ENCODE measurements around the gene TXNRD3.
"Not testable (repeated sequence)": the region's sequence is repeated elsewhere in the genome, so short reads cannot be mapped to it uniquely, and the experiment has no call there.

TXNRD3 gene

GRCh38 chr3:126638790-126639189 is 16.1 kb downstream of the TXNRD3 start:
- Histone ChIP-seq H3K27me3 (ENCODE audit: low read depth, low read length) (peaks cover 3% of the 10 kb centered on the region; the same call in 1 of the 2 replicates), H3K27ac (ENCODE audit: low read length) (no peak overlapping the region), H4K20me1 (ENCODE audit: insufficient read depth, low read length) (no peaks in the 10 kb centered on the region), H3K4me1 (ENCODE audit: low read length) (no peaks in the 10 kb centered on the region), H3K4me2 (ENCODE audit: low read length) (no peak overlapping the region), H3K9me3 (ENCODE audit: insufficient read depth, low read length) (no peaks in the 10 kb centered on the region), H3K4me3 (ENCODE audit: low read length) (no peak overlapping the region), H3K9ac (ENCODE audit: low read length) (no peak overlapping the region), H3K79me2 (ENCODE audit: low read length) (no peaks in the 10 kb centered on the region), H2AFZ (ENCODE audit: low read depth, low read length) (no peak overlapping the region), H3K36me3 (replicated peaks; ENCODE audit: low read depth, low read length) (no peaks in the 10 kb centered on the region)
- TF ChIP-seq, protein P1, sequence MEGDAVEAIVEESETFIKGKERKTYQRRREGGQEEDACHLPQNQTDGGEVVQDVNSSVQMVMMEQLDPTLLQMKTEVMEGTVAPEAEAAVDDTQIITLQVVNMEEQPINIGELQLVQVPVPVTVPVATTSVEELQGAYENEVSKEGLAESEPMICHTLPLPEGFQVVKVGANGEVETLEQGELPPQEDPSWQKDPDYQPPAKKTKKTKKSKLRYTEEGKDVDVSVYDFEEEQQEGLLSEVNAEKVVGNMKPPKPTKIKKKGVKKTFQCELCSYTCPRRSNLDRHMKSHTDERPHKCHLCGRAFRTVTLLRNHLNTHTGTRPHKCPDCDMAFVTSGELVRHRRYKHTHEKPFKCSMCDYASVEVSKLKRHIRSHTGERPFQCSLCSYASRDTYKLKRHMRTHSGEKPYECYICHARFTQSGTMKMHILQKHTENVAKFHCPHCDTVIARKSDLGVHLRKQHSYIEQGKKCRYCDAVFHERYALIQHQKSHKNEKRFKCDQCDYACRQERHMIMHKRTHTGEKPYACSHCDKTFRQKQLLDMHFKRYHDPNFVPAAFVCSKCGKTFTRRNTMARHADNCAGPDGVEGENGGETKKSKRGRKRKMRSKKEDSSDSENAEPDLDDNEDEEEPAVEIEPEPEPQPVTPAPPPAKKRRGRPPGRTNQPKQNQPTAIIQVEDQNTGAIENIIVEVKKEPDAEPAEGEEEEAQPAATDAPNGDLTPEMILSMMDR (IDR thresholded peaks at IDR 0.05; ENCODE audit: low read depth, low read length): no peak
- TF ChIP-seq EZH2phosphoT487 (IDR thresholded peaks at IDR 0.05; ENCODE audit: low read depth): no peak

DNA sequence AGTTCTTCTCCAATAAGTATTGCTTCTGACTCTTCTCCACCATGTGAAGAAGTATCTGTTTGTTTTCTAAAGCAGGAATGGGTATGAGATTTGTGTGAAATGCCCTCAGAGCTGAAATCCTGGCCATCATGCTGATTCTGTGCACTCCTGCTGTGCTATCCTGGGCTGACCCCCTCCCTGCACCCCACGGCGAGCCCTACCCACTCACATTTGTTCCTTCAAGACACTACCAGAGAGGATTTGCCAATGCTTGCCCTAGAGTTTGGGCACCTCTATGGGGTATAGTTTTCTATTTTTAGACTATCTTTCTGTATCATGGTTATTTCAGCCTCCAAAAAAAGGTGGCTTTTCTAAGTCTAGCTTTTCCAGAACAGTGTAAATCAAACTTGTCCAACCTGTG is 18.5 kb downstream of the TXNRD3 start:
- Histone ChIP-seq H3K9me3 (ENCODE audit: insufficient read depth, low read length) (no peaks in the 10 kb centered on the region), H3K9ac (ENCODE audit: low read length) (no peak overlapping the region), H3K27ac (ENCODE audit: low read length) (no peak overlapping the region), H3K27me3 (ENCODE audit: low read depth, low read length) (peaks cover 3% of the 10 kb centered on the region; the same call in 1 of the 2 replicates), H3K79me2 (ENCODE audit: low read length) (no peaks in the 10 kb centered on the region), H2AFZ (ENCODE audit: low read depth, low read length) (no peak overlapping the region), H3K4me1 (ENCODE audit: low read length) (no peaks in the 10 kb centered on the region), H3K4me2 (ENCODE audit: low read length) (no peak overlapping the region), H3K4me3 (ENCODE audit: low read length) (no peak overlapping the region), H3K36me3 (replicated peaks; ENCODE audit: low read depth, low read length) (no peaks in the 10 kb centered on the region), H4K20me1 (ENCODE audit: insufficient read depth, low read length) (no peaks in the 10 kb centered on the region)
- TF ChIP-seq EZH2phosphoT487 (IDR thresholded peaks at IDR 0.05; ENCODE audit: low read depth): no peak
- TF ChIP-seq, protein P1 (IDR thresholded peaks at IDR 0.05; ENCODE audit: low read depth, low read length): no peak

- Histone ChIP-seq H2AFZ (ENCODE audit: low read depth, low read length) (no peak overlapping the region), H3K9me3 (ENCODE audit: insufficient read depth, low read length) (no peaks in the 10 kb centered on the region), H3K36me3 (replicated peaks; ENCODE audit: low read depth, low read length) (no peaks in the 10 kb centered on the region), H3K4me1 (ENCODE audit: low read length) (peaks cover 4% of the 10 kb centered on the region; the same call in 1 of the 2 replicates), H3K27me3 (ENCODE audit: low read depth, low read length) (no peaks in the 10 kb centered on the region; the same call in 1 of the 2 replicates), H4K20me1 (ENCODE audit: insufficient read depth, low read length) (no peaks in the 10 kb centered on the region), H3K27ac (ENCODE audit: low read length) (no peak overlapping the region), H3K4me2 (ENCODE audit: low read length) (no peak overlapping the region), H3K9ac (ENCODE audit: low read length) (no peak overlapping the region), H3K79me2 (ENCODE audit: low read length) (no peaks in the 10 kb centered on the region), H3K4me3 (ENCODE audit: low read length) (no peak overlapping the region)
- TF ChIP-seq, protein P1 (IDR thresholded peaks at IDR 0.05; ENCODE audit: low read depth, low read length): no peak
- no peak for TF ChIP-seq EZH2phosphoT487 (IDR thresholded peaks at IDR 0.05; ENCODE audit: low read depth)
Measured at GRCh38 chr3:126634803-126635202, 20.1 kb downstream of the TXNRD3 start.

- no peaks in the 10 kb centered on the region for H3K9me3 ChIP-seq (ENCODE audit: insufficient read depth, low read length)
- H3K79me2 ChIP-seq (ENCODE audit: low read length): no peaks in the 10 kb centered on the region
- H3K36me3 ChIP-seq (replicated peaks; ENCODE audit: low read depth, low read length): no peaks in the 10 kb centered on the region
- H3K4me2 ChIP-seq (ENCODE audit: low read length): no peak overlapping the region
- peaks cover 4% of the 10 kb centered on the region; the same call in 1 of the 2 replicates for H3K4me1 ChIP-seq (ENCODE audit: low read length)
- no peak overlapping the region for H3K4me3 ChIP-seq (ENCODE audit: low read length)
- H3K9ac ChIP-seq (ENCODE audit: low read length): no peak overlapping the region
- no peaks in the 10 kb centered on the region for H3K27me3 ChIP-seq (ENCODE audit: low read depth, low read length)
- H3K27ac ChIP-seq (ENCODE audit: low read length): no peak overlapping the region
- TF ChIP-seq, protein P1 (IDR thresholded peaks at IDR 0.05; ENCODE audit: low read depth, low read length): no peak
- no peak for TF ChIP-seq EZH2phosphoT487 (IDR thresholded peaks at IDR 0.05; ENCODE audit: low read depth)
- H4K20me1 ChIP-seq (ENCODE audit: insufficient read depth, low read length): no peaks in the 10 kb centered on the region
- H2AFZ ChIP-seq (ENCODE audit: low read depth, low read length): no peak overlapping the region
Measured at GRCh38 chr3:126630020-126630419, 24.9 kb downstream of the TXNRD3 start.

DNA sequence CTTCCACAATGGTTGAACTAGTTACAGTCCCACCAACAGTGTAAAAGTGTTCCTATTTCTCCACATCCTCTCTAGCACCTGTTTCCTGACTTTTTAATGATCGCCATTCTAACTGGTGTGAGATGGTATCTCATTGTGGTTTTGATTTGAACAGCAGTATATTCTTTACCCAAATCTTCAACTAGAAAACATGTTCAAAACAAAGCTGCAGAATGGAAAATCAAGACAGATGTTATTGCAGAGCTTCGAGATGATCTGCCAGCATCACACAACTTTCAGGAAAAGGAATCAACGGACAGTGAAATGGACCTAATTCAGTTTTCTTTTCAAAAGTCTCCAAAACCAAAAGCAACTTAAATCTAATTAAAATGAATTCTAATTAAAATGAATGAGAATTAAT is 29.2 kb downstream of the TXNRD3 start:
- not testable (repeated sequence) for H3K27ac ChIP-seq (ENCODE audit: low read length); H3K4me2 ChIP-seq (ENCODE audit: low read length); H2AFZ ChIP-seq (ENCODE audit: low read depth, low read length); H3K4me3 ChIP-seq (ENCODE audit: low read length); H3K27me3 ChIP-seq (ENCODE audit: low read depth, low read length); H3K4me1 ChIP-seq (ENCODE audit: low read length); H3K9ac ChIP-seq (ENCODE audit: low read length); H3K79me2 ChIP-seq (ENCODE audit: low read length); H3K9me3 ChIP-seq (ENCODE audit: insufficient read depth, low read length); H4K20me1 ChIP-seq (ENCODE audit: insufficient read depth, low read length); H3K36me3 ChIP-seq (replicated peaks; ENCODE audit: low read depth, low read length)
